ENCODE measurements around the gene PADI4. TPM values are rescaled to one million over a fixed set of nuclear protein-coding genes. Genes with fewer than 3 reads are reported as not detected.

Gene PADI4
- total RNA-seq, 1 experiment from 2014 or later = not detected

GRCh38 chr1:17348593-17349234 is 40.7 kb downstream of the PADI4 start:
- no peak for DNase-seq (ENCODE audit: low read depth)

- DNase-seq (ENCODE audit: low read depth) = no peak
Measured at GRCh38 chr1:17350083-17350482, 42.1 kb downstream of the PADI4 start.

DNA sequence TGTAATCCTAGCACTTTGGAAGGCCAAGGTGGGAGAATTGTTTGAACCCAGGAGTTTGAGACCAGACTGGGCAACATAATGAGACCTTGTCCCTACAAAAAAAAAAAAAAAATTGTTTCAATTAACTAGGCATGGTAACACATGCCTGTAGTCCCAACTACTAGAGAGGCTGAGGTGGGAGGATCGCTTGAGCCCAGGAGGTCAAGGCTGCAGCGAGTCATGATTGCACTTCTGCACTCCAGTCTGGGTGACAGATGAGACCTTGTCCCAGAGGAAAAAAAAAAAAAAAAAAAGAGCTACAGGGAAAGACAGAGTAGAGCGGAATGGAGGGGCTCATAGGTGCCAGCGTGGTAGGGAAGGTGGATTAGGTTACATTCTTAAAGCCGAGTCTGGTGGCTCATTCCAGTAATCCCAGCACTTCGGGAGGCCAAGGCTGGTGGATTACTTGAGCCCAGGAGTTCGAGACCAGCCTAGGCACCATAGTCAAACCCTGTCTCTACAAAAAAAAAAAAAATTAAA is 43.0 kb downstream of the PADI4 start:
- no peak for DNase-seq (ENCODE audit: low read depth)

DNA sequence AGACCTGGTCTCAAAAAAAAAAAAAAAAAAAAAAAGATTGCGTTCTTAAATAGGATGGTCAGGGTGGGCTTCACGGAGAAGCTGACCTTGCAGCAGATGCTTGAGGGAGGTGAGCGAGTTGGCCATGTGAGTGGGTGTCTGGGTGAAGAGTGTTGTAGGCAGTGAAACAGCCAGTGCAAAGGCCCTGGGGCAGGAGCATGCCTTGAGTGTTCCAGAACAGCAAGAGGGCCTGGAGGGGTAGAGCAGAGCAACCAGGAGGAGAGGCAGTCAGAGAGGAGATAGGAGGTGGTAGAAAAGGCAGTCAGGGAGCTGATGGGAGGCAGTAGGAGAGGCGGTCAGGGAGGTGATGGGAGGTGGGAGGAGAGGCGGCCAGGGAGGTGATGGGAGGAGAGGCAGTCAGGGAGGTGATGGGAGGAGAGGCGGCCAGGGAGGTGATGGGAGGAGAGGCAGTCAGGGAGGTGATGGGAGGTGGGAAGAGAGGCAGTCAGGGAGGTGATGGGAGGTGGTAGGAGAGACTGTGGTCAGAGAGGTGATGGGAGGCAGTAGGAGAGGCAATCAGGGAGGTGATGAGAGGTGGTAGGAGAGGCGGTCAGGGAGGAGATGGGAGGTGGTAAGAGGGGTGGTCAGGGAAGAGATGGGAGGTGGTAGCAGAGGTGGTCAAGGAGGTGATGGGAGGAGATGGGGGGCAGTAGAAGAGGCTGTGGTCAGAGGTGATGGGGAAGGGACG is 43.8 kb downstream of the PADI4 start:
- no peak for DNase-seq (ENCODE audit: low read depth)

- no peak for DNase-seq (ENCODE audit: low read depth)
Measured at GRCh38 chr1:17352419-17352909, 44.5 kb downstream of the PADI4 start.

GRCh38 chr1:17355898-17356297 is 47.9 kb downstream of the PADI4 start:
- no peak for DNase-seq (ENCODE audit: low read depth)

- DNase-seq (ENCODE audit: low read depth) = no peak
Measured at GRCh38 chr1:17356387-17357026, 48.5 kb downstream of the PADI4 start.

DNA sequence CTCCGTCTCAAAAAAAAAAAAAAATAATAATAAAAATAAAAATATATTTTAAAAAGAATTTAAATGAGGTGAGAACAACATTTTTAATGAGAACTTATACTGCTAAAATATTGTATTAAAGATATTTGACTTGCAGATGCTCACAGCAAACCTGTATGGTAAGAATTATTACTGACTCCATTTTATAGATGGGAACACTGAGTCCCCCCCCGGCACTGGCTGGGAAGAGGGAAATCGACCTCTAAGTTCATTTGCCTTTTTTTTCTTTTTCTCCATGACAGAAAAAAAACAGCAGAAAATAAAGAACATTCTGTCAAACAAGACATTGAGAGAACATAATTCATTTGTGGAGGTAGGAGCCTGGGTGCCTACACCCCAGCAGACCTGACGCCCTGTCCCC is 50.6 kb downstream of the PADI4 start:
- DNase-seq (ENCODE audit: low read depth) = no peak

DNA sequence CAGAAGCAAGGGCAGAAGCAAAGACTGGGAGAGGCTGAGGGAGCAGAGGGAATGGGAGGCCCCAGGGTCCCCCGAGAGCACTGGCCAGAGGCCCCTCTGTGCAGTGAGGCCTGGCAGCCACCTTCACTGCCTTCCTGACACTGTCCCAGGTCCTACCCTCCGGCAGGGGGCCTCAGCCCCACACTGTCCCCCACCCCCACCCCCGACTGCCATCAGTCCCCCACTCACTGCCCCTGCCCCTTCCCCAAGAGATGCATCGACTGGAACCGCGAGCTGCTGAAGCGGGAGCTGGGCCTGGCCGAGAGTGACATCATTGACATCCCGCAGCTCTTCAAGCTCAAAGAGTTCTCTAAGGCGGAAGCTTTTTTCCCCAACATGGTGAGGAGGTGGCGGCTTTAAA is 51.0 kb downstream of the PADI4 start:
- no peak for DNase-seq (ENCODE audit: low read depth)

- no peak for DNase-seq (ENCODE audit: low read depth)
Measured at GRCh38 chr1:17359808-17360207, 51.8 kb downstream of the PADI4 start.

- DNase-seq (ENCODE audit: low read depth) = no peak
Measured at GRCh38 chr1:17360272-17360956, 52.4 kb downstream of the PADI4 start.

- DNase-seq (ENCODE audit: low read depth) = no peak
Measured at GRCh38 chr1:17361687-17362086, 53.7 kb downstream of the PADI4 start.

- no peak for DNase-seq (ENCODE audit: low read depth)
Measured at GRCh38 chr1:17363351-17363750, 55.4 kb downstream of the PADI4 start.

DNA sequence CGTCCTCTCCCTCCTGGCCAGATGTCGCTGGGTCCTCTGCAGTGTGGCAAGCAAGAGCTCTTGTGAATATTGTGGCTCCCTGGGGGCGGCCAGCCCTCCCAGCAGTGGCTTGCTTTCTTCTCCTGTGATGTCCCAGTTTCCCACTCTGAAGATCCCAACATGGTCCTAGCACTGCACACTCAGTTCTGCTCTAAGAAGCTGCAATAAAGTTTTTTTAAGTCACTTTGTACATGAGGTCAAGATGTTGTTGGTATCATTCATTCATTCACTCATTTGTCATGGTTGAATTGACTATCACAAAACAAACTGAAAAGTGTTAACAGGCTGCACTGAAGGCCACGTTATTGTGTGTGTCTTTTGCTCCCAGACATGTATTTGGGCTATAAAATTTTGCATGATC is 55.8 kb downstream of the PADI4 start:
- no peak for DNase-seq (ENCODE audit: low read depth)

- no peak for DNase-seq (ENCODE audit: low read depth)
Measured at GRCh38 chr1:17365293-17365692, 57.3 kb downstream of the PADI4 start.

DNA sequence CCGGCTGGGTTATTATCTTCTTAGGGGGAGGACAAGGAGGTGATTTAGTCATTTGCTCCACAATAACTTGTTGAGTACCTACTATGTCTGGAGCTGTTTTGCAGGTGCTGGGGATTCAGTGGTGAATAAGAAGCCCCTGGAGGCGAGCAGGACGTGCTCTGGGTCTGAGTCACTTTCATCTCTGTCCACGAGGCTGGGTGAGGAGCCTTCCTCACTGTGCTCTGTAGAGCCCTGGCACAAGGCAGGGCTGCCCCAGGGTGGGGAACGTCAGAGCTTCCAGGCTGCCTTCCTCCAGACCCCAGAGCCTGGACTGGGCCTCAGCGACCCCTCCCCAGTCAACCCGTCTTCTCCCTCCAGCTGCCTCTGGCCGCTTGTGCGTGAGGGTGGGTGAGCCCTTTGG is 61.5 kb downstream of the PADI4 start:
- DNase-seq (ENCODE audit: low read depth) = no peak

- no peak for DNase-seq (ENCODE audit: low read depth)
Measured at GRCh38 chr1:17370618-17371017, 62.6 kb downstream of the PADI4 start.

DNA sequence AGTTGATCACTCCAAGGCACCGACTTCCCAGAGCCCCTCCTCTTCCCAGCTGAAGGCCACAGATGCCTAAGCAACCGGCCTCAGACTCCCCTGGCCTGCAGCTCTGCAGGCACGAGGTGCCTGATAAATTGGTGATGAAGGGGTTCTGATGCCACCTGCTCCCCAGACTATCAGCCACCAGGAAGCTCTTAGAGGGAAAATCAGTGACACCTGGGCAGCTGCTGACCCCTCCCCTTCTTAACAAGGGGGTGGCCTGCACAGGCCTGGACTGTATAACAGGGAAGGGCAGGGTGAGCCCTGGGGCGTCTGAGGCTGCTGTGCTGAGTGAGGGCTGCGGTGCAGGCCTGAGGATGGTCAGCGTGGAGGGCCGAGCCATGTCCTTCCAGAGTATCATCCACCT is 63.9 kb downstream of the PADI4 start, which contains the start of gene PADI6:
Gene PADI6 (plus strand): TSS at position 301 of the 400 bp plus-strand sequence. CDS start 50 bp downstream, at position 351.
- no peak for DNase-seq (ENCODE audit: low read depth)

DNA sequence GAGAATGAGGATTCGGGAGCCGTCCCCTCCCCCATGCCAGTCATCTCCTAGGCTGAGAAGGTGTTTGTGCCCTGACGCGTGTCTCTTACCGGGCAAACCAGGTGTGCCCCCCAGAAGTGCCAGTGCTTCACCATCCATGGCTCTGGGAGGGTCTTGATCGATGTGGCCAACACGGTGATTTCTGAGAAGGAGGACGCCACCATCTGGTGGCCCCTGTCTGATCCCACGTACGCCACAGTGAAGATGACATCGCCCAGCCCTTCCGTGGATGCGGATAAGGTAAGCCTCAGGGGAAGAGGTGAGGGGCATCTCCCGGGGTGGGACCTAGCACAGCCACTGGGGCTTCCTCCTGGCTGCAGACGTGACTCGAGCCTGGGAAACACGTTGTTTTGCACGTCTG is 65.0 kb downstream of the PADI4 start:
- DNase-seq (ENCODE audit: low read depth) = no peak

- DNase-seq (ENCODE audit: low read depth) = no peak
Measured at GRCh38 chr1:17375651-17376050, 67.7 kb downstream of the PADI4 start.

- DNase-seq (ENCODE audit: low read depth) = no peak
Measured at GRCh38 chr1:17377325-17377953, 69.4 kb downstream of the PADI4 start.

Measured in LHCN-M2 (cell line).